Measurements from ENCODE around the gene ANKRD66.

ANKRD66 gene

DNA sequence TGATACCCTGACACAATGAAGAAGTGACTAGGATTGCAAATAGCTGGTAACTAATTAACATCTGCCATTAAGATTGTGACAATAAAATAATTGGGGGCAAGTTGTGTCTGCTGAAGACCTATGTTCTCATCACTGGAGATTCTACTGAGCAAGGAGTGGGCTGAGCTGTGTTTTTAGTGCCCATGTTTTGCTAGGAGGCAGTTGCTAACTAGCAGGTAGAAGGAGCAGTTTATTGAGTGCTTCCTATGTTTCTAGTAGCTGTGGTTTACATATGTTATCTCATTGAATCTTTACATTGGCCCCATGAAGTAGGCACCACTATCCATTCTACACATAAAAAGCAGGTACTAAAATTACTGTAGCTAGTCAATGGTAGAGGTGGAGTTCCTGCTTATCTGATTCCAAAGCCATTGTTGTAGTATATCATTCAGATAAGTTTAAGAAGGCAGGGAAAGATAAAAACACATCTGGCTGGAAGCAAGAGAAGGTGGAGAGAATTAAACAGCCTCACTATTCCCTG is 43.7 kb downstream of the ANKRD66 start:
- no peak for ATAC-seq
- no peak for DNase-seq

DNA sequence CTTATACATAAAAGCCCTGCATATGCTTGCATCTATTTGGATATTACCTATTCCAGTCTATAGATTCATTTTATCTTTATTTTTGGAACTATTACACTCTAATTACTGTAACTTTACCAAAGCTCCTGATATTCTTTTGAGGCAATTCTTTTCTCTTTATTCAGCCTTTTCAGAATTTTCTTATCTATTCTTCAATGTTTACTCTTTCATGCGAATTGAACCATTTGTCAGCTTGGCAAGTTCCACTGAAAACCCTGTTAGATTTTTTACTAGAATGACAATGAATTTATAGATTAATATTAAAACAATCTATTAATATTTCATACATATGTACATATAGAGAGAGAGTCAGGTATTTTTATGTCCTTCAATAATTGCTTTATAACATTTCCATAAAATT is 45.9 kb downstream of the ANKRD66 start:
- ATAC-seq (no peak), DNase-seq (no peak)

DNA sequence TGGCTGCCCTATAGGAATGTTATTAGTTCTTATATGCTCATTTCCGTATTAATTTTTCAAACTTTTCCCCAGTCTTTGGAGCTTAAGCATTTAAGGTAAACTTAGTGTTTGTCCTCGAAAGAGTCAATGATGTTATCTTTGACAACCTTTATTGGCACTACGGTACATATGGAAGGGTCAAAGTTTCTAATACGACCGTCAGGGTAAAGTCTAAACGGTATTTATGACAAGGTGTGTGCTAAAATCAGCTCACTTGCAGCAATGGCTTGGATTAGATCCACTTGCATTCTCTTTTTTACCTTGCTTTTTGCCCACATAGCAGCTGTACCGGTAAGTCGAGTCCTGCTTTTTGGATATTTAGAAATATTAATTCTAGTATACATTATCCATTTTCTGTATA is 46.4 kb downstream of the ANKRD66 start, which contains the start of gene MEP1A:
Gene MEP1A, plus strand, starts transcription at position 252 of the 400 bp plus-strand sequence. Its CDS starts 10 bp downstream, at position 262.
- no peak for DNase-seq
- no peak for ATAC-seq

DNA sequence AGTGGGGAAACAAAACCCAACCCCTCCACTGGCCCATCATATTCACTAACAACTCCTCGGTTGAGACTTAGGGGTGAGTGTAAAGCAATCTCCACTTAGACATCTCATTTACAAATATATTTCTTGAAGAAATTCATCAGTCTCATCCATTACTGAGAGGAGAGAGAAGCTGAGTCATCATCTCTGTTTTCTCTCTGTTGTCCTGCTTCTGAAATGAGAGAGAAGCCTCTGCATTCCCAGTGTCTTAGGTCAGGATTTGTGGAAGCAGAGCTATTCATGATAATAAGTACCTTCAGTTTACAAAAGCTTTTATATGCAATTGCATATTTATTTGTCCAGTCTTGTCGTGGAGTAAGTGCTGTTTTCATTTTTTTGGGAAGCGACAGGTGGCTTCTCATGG is 47.3 kb downstream of the ANKRD66 start:
- ATAC-seq (no peak), DNase-seq (no peak)

DNA sequence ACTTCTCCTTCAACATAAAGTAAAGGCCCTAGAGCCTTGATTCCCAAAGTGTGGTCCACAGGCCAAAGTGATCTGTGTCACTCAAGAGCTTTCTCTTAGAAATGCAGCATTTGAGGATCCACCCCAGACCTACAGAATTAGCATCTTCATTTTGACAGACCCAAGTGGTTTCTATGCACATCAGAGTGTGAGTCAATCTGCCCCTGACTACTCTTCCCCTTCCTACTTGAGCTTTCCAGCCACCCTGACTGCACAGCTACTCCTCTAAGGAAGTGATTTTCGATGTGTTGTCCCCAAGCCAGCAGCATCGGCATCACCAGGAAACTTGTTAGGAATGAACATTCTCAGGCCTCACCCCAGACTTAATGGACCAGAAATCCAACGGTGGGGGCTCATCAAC is 49.1 kb downstream of the ANKRD66 start:
- DNase-seq (no peak), ATAC-seq (no peak)

DNA sequence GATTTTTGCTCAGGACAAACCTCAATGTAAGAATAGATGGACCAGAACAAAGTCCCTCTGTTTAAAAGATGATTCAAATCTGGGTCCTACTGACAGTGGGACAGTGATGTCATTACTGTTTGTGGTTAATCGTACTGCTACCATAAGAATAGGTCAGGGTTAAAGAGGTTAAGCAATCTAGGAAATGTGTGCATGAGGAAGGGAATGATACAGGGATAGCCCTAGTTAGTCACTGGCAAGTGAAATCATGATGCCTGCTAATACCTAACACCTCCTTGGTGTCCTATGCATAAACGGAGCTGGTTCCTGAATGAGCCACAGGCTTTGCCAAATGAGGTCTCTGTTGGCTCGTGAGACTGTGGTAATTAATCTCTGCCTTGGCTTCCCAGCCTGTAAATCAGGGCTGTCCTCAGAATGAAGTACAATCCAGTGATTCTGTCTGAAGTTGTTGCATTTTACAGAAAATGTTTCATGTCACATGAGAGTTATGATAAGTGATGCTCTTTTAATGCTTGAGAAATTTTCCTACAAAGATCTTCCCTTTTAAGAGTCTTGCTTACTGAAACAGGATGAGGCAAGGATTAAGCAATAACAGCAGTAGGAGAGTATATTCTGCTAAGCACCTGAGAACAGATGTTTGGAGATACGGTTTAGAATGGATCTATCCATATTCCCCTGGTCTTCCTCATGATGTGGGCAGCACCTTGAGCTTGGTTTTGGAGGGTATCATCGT is 50.3 kb downstream of the ANKRD66 start:
- ATAC-seq (no peak), DNase-seq (no peak)

DNA sequence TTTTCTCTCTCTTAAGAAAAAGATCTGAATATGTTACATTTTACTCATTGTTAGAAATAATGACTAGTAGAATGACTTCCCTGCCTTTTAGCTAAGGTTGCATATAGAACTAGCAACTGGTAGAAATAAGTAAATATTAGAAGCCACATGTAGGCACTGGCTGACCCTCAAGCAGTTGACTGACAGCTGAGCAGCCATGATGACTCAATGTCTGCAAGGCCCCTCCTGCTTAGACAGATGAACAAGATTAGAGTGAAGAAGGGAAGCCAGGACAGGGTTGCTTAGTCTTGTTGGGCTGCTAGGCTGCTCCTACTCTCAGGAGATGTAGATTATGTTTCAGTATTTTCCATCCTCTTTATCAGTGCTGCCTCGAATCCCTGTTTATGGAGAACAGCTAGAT is 52.9 kb downstream of the ANKRD66 start:
- no peak for ATAC-seq
- no peak for DNase-seq

DNA sequence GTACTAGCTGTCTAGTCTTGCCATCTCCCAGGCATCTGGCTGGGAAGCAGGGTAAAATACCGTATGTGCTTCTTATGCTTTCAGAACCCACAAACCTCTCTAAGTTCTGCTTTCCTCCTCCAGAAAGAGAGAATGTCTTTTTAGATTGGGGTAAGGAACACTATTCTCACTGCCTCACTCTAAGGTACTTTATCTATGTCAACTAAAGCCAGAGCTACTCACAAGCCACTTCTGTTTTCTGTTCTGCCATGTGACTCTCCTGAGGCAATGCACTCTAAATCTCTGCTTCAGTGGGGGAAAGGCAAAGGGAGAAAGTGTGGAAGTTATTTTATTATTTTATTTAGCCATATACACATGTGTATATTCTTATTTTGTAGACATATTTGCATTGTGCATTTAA is 62.1 kb downstream of the ANKRD66 start:
- ATAC-seq (no peak), DNase-seq (no peak)
